Kidney epithelial cell (primary cell): ENCODE measurements around the gene MARK3. TPM values are rescaled to one million over a fixed set of nuclear protein-coding genes. Genes with fewer than 3 reads are reported as not detected.

ENCODE experiments used
- DNase-seq: peaks from one replicate; pipeline ENCODE4 v3.0.0-alpha.2; 2010; ENCODE audit warnings: low read depth
- H3K27me3 ChIP-seq: 2 replicates; pipeline ENCODE4 v1.6.0; 2011; ENCODE audit warnings: low read length; ENCODE audit not compliant: control insufficient read depth, insufficient read depth
- H3K36me3 ChIP-seq: 2 replicates; pipeline ENCODE4 v1.5.1; 2011; ENCODE audit warnings: low read length; ENCODE audit not compliant: control insufficient read depth, insufficient read depth
- H3K4me3 ChIP-seq: 2 replicates; pipeline ENCODE4 v1.5.1; 2011; ENCODE audit warnings: low read depth, mild to moderate bottlenecking, control low read depth, low read length
- total RNA-seq: library from RNA; depleted of rRNA; stranded (reverse); fragments of >200 nt; gene quantifications from 2 replicates; pipeline ENCODE4 v1.2.3, GENCODE V29; 2015
- TF ChIP-seq, protein P1 (sequence below): IDR thresholded peaks from 2 replicates; pipeline ENCODE4 v1.5.1; 2011; ENCODE audit warnings: mild to moderate bottlenecking, moderate library complexity, low read length, control low read depth, inconsistent platforms; ENCODE audit not compliant: insufficient read depth, poor library complexity, severe bottlenecking

MARK3 gene
- total RNA-seq, 1 donor from 2014 or later = 74.1 TPM

DNA sequence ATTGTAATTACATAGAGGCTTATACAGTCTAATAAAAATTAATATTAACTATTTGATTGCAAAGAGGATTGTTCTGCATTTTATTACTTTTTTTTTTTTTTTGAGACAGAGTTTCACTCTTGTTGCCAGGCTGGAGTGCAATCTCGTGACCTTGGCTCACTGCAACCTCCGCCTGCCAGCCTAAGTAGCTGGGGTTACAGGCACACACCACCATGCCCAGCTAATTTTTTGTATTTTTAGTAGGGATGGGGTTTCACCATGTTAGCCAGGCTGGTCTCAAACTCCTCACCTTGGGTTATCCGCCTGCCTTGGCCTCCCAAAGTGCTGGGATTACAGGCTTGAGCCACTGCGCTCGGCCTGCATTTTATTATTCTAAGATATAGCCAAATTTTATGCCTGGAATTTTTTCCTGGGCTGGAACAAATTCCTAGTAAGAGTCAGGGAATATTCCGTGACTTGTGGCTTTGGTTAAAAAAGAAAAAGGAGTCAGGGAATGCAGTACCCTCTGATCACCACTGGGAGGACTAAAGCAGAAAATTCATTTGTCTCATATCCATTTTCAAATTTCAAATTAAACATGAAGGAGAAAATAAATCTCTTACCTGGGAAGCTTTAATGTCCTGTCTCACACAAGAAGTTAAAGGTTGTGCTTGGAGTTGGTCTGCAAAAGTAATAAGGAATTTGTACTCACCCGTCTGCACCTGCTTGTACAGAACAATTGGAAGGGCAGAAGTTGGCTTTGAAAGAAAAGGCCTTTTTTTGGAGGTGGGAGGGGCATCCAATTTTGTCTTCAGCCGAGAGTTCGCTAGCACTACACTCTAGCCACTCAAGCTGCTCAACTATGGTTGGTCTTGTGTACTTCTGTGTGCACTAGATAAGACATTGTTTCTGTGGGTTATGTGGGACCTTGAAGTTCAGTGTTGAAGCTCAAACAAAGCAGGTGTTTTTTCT, 8.7 kb downstream of the MARK3 start:
- no peaks in the 10 kb centered on the region for H3K36me3 ChIP-seq
- TF ChIP-seq, protein P1, sequence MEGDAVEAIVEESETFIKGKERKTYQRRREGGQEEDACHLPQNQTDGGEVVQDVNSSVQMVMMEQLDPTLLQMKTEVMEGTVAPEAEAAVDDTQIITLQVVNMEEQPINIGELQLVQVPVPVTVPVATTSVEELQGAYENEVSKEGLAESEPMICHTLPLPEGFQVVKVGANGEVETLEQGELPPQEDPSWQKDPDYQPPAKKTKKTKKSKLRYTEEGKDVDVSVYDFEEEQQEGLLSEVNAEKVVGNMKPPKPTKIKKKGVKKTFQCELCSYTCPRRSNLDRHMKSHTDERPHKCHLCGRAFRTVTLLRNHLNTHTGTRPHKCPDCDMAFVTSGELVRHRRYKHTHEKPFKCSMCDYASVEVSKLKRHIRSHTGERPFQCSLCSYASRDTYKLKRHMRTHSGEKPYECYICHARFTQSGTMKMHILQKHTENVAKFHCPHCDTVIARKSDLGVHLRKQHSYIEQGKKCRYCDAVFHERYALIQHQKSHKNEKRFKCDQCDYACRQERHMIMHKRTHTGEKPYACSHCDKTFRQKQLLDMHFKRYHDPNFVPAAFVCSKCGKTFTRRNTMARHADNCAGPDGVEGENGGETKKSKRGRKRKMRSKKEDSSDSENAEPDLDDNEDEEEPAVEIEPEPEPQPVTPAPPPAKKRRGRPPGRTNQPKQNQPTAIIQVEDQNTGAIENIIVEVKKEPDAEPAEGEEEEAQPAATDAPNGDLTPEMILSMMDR = peak; percentile 71
- DNase-seq = no peak
- no peak overlapping the region for H3K4me3 ChIP-seq
- H3K27me3 ChIP-seq = no peaks in the 10 kb centered on the region

DNA sequence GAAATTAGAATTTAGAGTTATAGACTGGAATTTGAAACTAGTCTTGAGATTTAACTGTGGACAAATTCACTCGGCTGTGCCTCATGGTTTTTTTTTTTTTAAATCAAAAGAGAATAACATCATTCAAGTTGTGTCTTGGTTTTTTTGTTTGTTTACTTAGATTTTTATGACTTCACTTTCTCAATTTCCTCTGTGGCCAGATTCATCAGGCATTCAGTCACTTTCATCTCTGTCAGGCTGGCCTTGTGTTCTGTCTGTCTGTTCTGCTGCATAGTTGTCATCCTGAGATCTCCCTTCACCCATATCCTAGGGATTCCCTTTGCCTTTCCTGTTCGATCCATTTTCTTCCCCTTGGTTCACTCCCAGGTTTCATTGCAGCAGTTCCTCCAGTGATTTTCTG, 10.0 kb downstream of the MARK3 start:
- no peaks in the 10 kb centered on the region for H3K27me3 ChIP-seq
- TF ChIP-seq, protein P1 = no peak
- no peak overlapping the region for H3K4me3 ChIP-seq
- no peaks in the 10 kb centered on the region for H3K36me3 ChIP-seq
- DNase-seq = no peak

DNA sequence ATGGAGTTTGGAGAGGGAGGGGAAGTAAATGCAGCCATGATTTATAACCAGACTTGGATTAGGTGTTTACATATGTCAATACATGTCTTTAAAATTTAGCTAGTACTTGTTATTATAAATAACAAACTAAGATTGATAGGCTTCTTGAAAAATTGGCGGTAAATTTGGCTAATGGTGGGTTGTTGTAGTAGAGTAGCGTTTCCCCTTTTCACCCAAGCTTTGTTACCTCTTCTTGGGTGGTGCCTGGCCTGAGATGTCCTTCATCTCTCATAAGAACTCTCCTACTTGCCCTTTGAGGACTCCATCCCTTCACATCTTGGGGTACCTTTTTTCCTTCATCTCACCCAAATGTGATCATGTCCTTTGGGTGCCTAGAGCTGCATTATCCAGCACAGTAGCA, 11.2 kb downstream of the MARK3 start:
- TF ChIP-seq, protein P1 = no peak
- Histone ChIP-seq H3K27me3 (no peaks in the 10 kb centered on the region), H3K4me3 (no peak overlapping the region), H3K36me3 (no peaks in the 10 kb centered on the region)
- no peak for DNase-seq

DNA sequence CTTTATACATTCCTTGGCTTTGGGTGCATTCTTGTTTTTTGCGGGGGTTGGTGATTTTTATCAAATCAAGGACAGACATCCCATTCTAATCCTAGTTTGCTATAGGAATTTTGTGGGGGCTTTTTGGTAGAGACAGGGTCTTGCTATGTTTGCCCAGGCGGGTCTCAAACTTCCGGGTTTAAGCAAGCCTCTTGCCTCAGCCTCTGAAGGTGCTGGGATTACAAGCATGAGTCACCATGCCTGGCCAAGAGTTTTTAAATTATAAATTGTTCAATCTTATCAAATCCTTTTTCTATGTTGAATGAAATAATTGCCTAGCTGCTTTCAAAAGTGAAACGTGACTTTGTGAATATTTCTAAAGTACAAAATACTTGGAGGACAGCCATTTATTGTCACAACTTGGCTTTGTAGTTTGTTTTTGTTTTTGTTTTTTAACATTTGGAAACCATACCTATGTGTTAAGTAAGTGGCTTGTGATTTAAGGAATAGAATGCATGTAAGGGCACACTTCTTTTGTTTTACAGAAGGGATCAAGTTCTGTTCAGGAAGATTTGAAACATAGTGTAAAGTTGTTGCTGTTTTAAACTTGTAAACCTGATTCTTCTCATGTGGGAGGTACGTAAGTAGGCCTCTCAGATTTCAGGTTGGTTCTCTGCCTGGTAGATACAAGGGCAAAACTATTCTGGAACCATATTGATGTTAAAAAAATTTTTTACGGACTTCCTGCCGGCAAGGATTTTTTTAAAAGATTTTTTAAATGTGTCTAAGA, 13.4 kb downstream of the MARK3 start:
- H3K4me3 ChIP-seq = no peak overlapping the region
- H3K27me3 ChIP-seq = no peaks in the 10 kb centered on the region
- DNase-seq = no peak
- H3K36me3 ChIP-seq = no peaks in the 10 kb centered on the region
- TF ChIP-seq, protein P1 = no peak

DNA sequence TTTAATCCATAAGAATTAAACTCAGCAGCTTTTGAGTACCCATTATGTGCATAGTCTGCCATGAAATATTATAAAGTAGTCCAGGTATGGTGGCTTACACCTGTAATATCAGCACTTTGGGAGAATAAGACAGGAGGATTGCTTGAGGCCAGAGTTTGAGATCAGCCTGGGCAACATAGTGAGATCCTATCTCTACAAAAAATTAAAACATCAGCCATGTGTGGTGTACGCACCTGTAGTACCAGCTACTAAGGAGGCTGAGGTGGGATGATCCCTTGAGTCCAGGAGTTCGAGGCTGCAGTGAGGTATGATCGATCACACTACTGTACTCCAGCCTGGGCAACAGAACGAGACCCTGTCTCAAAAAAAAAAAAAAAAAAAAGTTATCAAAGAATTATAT, 15.3 kb downstream of the MARK3 start:
- H3K4me3 ChIP-seq = no peak overlapping the region
- H3K27me3 ChIP-seq = no peaks in the 10 kb centered on the region
- no peaks in the 10 kb centered on the region for H3K36me3 ChIP-seq
- TF ChIP-seq, protein P1 = no peak
- DNase-seq = no peak
